Neuron (in vitro differentiated cells): ENCODE data around the gene ZFYVE1.
A peak's percentile ranks its signal among the peaks of the same experiment; 100 is the strongest.

Source experiments
- H2AFZ ChIP-seq: one replicate; pipeline ENCODE4 v1.6.1; 2013; ENCODE audit warnings: low read depth, mild to moderate bottlenecking, inconsistent platforms, low read length, moderate library complexity
- H3K27me3 ChIP-seq: one replicate; pipeline ENCODE4 v1.6.1; 2013; ENCODE audit warnings: low read length; ENCODE audit not compliant: insufficient read depth
- H3K36me3 ChIP-seq: one replicate; pipeline ENCODE4 v1.6.1; 2013; ENCODE audit warnings: low read length; ENCODE audit not compliant: insufficient read depth
- H3K4me1 ChIP-seq: one replicate; pipeline ENCODE4 v1.6.1; 2013; ENCODE audit warnings: low read length; ENCODE audit not compliant: insufficient read depth
- H3K4me3 ChIP-seq: 2 replicates; pipeline ENCODE4 v1.5.1; 2013; ENCODE audit warnings: mild to moderate bottlenecking, low read length, moderate library complexity
- H3K9me3 ChIP-seq: one replicate; pipeline ENCODE4 v1.6.1; 2013; ENCODE audit warnings: low read length

ZFYVE1 gene

DNA sequence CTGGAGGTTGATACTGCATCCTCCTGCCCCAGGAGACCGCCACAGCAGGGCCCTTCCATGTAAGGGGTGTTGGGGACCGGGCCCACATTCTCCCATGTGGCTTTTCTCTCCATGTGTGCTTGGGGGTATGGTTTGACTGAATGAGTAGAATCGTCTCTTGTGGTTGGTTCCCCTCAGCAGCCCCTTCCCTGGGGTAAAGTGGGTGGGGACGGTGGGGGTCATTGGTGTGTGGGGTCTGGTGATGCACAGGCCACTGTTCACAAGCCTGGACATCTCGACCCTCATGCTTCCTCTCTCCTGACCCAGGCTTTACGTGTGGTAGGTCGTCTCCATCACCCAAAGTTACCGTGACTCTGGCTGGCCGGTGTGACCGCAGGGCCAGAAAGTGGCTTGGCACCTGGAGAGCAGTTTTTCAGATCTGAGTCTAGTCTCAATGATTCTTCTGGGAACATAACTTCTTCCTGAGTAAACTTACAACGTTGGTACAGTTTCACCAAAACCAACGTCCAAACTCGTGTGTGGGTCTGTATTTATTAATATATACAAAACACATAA, 83.0 kb downstream of the ZFYVE1 start:
- H3K4me1 ChIP-seq: no peaks in the 10 kb centered on the region
- no peak overlapping the region for H2AFZ ChIP-seq
- no peak overlapping the region for H3K4me3 ChIP-seq
- H3K9me3 ChIP-seq: no peaks in the 10 kb centered on the region
- H3K36me3 ChIP-seq: peaks cover 30% of the 10 kb centered on the region
- H3K27me3 ChIP-seq: no peaks in the 10 kb centered on the region

GRCh38 chr14:72942934-72943333, 84.0 kb downstream of the ZFYVE1 start:
- Histone ChIP-seq H3K36me3 (peaks cover 30% of the 10 kb centered on the region), H3K9me3 (peaks cover under 1% of the 10 kb centered on the region), H3K27me3 (no peaks in the 10 kb centered on the region), H2AFZ (no peak overlapping the region), H3K4me3 (no peak overlapping the region), H3K4me1 (no peaks in the 10 kb centered on the region)

DNA sequence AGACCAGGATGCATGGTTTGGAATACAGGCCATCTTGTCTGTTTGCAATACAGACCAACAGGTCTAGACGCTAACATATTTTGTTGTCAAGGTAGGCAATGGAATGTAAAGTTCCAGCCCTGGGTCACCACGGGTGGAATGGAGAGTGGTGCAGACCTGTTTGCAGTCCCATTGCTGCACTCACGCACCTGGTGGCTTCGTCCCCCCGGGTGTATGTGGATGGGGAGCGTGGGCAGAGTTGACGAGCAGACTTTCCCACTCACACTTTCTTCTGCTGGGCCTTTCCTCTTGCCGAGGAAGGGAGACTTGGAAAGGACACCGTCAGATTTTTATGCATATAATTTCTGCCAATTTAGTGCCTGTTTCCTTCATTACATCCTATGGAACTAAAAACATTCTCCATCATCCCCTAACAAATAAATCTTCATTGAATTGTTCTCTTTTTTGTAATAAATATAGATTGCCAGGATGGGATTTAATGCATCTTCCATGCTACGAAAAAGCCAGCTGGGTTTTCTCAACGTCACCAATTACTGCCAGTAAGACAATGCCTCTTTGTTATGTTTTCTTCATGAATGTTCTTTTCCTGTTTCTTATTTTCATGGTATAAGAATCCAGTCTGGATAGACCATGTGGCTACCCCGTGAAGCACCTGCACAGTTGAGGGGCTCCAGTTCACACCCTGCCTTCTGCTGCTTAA, 85.5 kb downstream of the ZFYVE1 start:
- Histone ChIP-seq H3K36me3 (peaks cover 27% of the 10 kb centered on the region), H2AFZ (no peak overlapping the region), H3K27me3 (no peaks in the 10 kb centered on the region), H3K9me3 (peaks cover 2% of the 10 kb centered on the region), H3K4me3 (no peak overlapping the region), H3K4me1 (no peaks in the 10 kb centered on the region)

DNA sequence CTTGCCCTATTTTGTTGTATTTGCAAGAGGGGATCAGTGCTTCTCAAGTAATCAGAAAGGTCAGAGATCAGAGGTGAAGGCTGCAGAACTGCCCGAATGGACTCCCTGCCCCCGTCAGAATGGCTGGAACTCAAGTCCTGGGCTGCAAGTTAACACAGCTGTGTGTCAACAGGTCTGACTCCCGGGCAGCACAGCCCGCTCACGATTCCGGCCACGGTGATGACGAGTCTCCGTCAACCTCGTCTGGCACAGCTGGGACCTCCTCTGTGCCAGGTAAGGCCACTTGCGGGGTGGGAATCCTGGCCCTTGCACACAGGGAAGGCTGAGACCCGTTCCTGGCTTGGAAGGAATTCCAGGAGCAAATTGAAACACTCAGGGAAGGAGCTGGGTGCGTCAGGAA, 87.3 kb downstream of the ZFYVE1 start:
- Histone ChIP-seq H3K27me3 (no peaks in the 10 kb centered on the region), H3K4me1 (no peaks in the 10 kb centered on the region), H3K36me3 (peaks cover 22% of the 10 kb centered on the region), H2AFZ (no peak overlapping the region), H3K9me3 (peaks cover 2% of the 10 kb centered on the region), H3K4me3 (no peak overlapping the region)

- no peak overlapping the region for H2AFZ ChIP-seq
Measured at GRCh38 chr14:72932893-72933292, 94.0 kb downstream of the ZFYVE1 start.

GRCh38 chr14:72929316-72930080, 97.4 kb downstream of the ZFYVE1 start:
- H3K36me3 ChIP-seq: no peaks in the 10 kb centered on the region
- H3K9me3 ChIP-seq: no peaks in the 10 kb centered on the region
- peaks cover 2% of the 10 kb centered on the region for H3K4me1 ChIP-seq
- no peak overlapping the region for H3K4me3 ChIP-seq
- H3K27me3 ChIP-seq: no peaks in the 10 kb centered on the region
- no peak overlapping the region for H2AFZ ChIP-seq

More at GRCh38 chr14:72932893-72933292, 94.0 kb downstream of the ZFYVE1 start:
- Histone ChIP-seq H3K27me3 (no peaks in the 10 kb centered on the region), H3K9me3 (peaks cover under 1% of the 10 kb centered on the region), H3K4me3 (no peak overlapping the region), H3K36me3 (no peaks in the 10 kb centered on the region), H3K4me1 (no peaks in the 10 kb centered on the region)

- H2AFZ ChIP-seq: no peak overlapping the region
- H3K36me3 ChIP-seq: no peaks in the 10 kb centered on the region
- H3K9me3 ChIP-seq: no peaks in the 10 kb centered on the region
- no peaks in the 10 kb centered on the region for H3K27me3 ChIP-seq
- no peak overlapping the region for H3K4me3 ChIP-seq
- H3K4me1 ChIP-seq: peaks cover 2% of the 10 kb centered on the region
Measured at GRCh38 chr14:72928872-72929271, 98.0 kb downstream of the ZFYVE1 start.

GRCh38 chr14:72926292-72927028, 100.4 kb downstream of the ZFYVE1 start, which contains the start of gene DCAF4:
Gene DCAF4, plus strand, starts transcription at chr14:72926464. Its CDS starts 11,515 bp downstream, at chr14:72937979.
- H2AFZ ChIP-seq: peak within 1 kb of the TSS; percentile 93
- H3K36me3 ChIP-seq: no peaks in the 10 kb centered on the region
- peaks cover 2% of the 10 kb centered on the region for H3K4me1 ChIP-seq
- H3K27me3 ChIP-seq: no peaks in the 10 kb centered on the region
- peak within 1 kb of the TSS; percentile 90 for H3K4me3 ChIP-seq
- no peaks in the 10 kb centered on the region for H3K9me3 ChIP-seq

DNA sequence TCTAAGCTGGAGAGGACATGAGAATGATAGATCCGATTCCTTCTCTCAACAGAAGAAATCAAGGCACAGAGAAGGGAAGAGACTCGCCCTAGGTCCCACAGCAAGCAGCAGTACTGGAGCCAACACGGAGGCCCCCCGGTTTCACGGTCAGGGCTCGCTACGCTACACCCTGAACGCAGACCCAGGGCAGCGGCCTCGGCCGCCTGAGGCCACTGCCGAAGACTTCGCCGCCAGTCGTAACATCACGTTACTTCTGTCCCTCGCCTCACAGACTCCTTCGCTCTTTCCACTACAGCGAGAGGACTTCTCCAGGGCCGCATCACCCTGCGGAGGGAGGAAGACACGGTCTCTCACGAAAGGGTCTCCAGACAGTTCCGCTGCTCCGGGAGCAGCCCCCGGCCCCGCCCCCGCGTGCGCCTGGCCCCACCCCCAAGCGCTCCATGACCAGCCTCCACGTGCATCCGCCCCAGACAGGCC, 101.1 kb downstream of the ZFYVE1 start:
- Histone ChIP-seq H3K9me3 (no peaks in the 10 kb centered on the region), H3K36me3 (no peaks in the 10 kb centered on the region), H2AFZ (peak overlapping the region; percentile 64), H3K4me3 (peak overlapping the region; percentile 90), H3K4me1 (peaks cover 2% of the 10 kb centered on the region), H3K27me3 (no peaks in the 10 kb centered on the region)

- H3K4me3 ChIP-seq: peak overlapping the region; percentile 90
- peak overlapping the region; percentile 64 for H2AFZ ChIP-seq
Measured at GRCh38 chr14:72925171-72925759, 101.6 kb downstream of the ZFYVE1 start.

GRCh38 chr14:72924337-72924736, 102.6 kb downstream of the ZFYVE1 start:
- Histone ChIP-seq H2AFZ (no peak overlapping the region), H3K9me3 (no peaks in the 10 kb centered on the region), H3K4me1 (peaks cover 2% of the 10 kb centered on the region), H3K36me3 (no peaks in the 10 kb centered on the region), H3K27me3 (no peaks in the 10 kb centered on the region), H3K4me3 (no peak overlapping the region)

More at GRCh38 chr14:72925171-72925759, 101.6 kb downstream of the ZFYVE1 start:
- Histone ChIP-seq H3K36me3 (no peaks in the 10 kb centered on the region), H3K4me1 (peaks cover 2% of the 10 kb centered on the region), H3K27me3 (no peaks in the 10 kb centered on the region), H3K9me3 (no peaks in the 10 kb centered on the region)

DNA sequence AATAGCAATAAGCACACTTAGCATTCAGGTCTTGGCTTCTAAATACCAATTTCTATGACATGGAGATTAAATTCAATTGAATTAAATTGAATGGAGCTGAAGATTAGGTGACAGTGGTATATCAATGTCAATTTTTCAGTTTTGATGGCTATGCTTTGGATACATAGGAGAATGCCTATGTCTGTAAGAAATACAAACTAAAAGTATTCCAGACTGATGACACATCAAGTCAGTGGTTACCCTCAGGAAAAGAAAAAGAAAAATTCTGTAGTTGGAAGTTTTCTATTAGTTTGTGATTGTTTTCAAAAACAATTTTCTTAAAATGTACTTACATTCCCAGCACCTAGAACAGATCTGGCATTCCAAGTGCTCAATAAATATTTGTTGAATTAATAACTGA, 105.5 kb downstream of the ZFYVE1 start:
- no peaks in the 10 kb centered on the region for H3K27me3 ChIP-seq
- no peak overlapping the region for H3K4me3 ChIP-seq
- H3K36me3 ChIP-seq: no peaks in the 10 kb centered on the region
- H3K4me1 ChIP-seq: peaks cover 6% of the 10 kb centered on the region
- no peak overlapping the region for H2AFZ ChIP-seq
- no peaks in the 10 kb centered on the region for H3K9me3 ChIP-seq
